PC-9 (cell line): Measurements from ENCODE around the gene ZNF286A. TPM values are rescaled to one million over a fixed set of nuclear protein-coding genes. Genes with fewer than 3 reads are reported as not detected.
"Not testable (repeated sequence)": the region's sequence is repeated elsewhere in the genome, so short reads cannot be mapped to it uniquely, and the experiment has no call there.

ENCODE experiments used
- BruUV-seq: library from RNA; stranded (reverse); fragments of 400-500 nt; replicated peaks from 2 replicates; lab custom pipeline; 2021; lab: Mats Ljungman, UMichigan
- CTCF ChIA-PET: fragments of 300-600 bp; sonication (Branson Sonifier 250); formaldehyde crosslinking; loops from one replicate; lab custom pipeline; 2022; ENCODE audit warnings: antibody characterized with exemption; lab: Charles Lee
- POLR2A ChIA-PET: fragments of 300-600 bp; sonication (Branson Sonifier 250); formaldehyde crosslinking; loops from one replicate; lab custom pipeline; 2022; ENCODE audit warnings: antibody characterized with exemption; ENCODE audit not compliant: unreplicated experiment; lab: Charles Lee
- DNase-seq, 2 experiments: peaks; one replicate each; pipeline versions ENCODE4 v3.0.0 to v3.0.0-alpha.2; 2015 to 2022; ENCODE audit warnings: mixed read lengths in 1 of 2
- H2AFZ ChIP-seq: fragments of 200-600 bp; sonication (generic); 2 replicates; pipeline ENCODE4 v1.8.1; 2017; ENCODE audit warnings: antibody characterized with exemption
- H3F3A ChIP-seq: fragments of 200-600 bp; sonication (generic); 2 replicates; pipeline ENCODE4 v1.8.1; 2017; ENCODE audit warnings: antibody characterized with exemption, mild to moderate bottlenecking, low read depth; ENCODE audit not compliant: insufficient read depth
- H3K27ac ChIP-seq: fragments of 200-600 bp; sonication (generic); 2 replicates; pipeline ENCODE4 v1.6.1; 2016; ENCODE audit warnings: mixed run types
- H3K27me3 ChIP-seq: fragments of 200-600 bp; sonication (generic); 2 replicates; pipeline ENCODE4 v1.6.1; 2016; ENCODE audit warnings: low read depth, mixed run types; ENCODE audit not compliant: insufficient read depth
- H3K36me3 ChIP-seq: fragments of 200-600 bp; sonication (generic); 2 replicates; pipeline ENCODE4 v1.6.1; 2016; ENCODE audit warnings: low read depth, mixed run types
- H3K4me1 ChIP-seq: fragments of 200-600 bp; sonication (generic); replicated peaks from 2 replicates; pipeline ENCODE4 v1.6.1; 2016; ENCODE audit warnings: mixed run types; ENCODE audit not compliant: insufficient read depth
- H3K4me2 ChIP-seq: fragments of 200-600 bp; sonication (generic); 2 replicates; pipeline ENCODE4 v1.6.1; 2017; ENCODE audit warnings: mixed run types
- H3K4me3 ChIP-seq: fragments of 200-600 bp; sonication (generic); 2 replicates; pipeline ENCODE4 v1.6.1; 2016; ENCODE audit warnings: mixed run types
- H3K79me2 ChIP-seq: fragments of 200-600 bp; sonication (generic); 2 replicates; pipeline ENCODE4 v1.6.1; 2017; ENCODE audit warnings: low read depth, mixed run types
- H3K9me2 ChIP-seq: fragments of 200-600 bp; sonication (generic); 2 replicates; pipeline ENCODE4 v1.8.1; 2017; ENCODE audit warnings: mild to moderate bottlenecking; ENCODE audit not compliant: insufficient read depth
- H3K9me3 ChIP-seq: fragments of 200-600 bp; sonication (generic); 2 replicates; pipeline ENCODE4 v1.8.1; 2016; ENCODE audit warnings: low read depth; ENCODE audit not compliant: insufficient read depth
- H4K20me1 ChIP-seq: fragments of 200-600 bp; sonication (generic); 2 replicates; pipeline ENCODE4 v1.8.1; 2017; ENCODE audit not compliant: insufficient read depth
- CTCF ChIP-seq: fragments of 200-600 bp; sonication (generic); conservative IDR thresholded peaks from 2 replicates; pipeline ENCODE4 v1.6.1; 2017; ENCODE audit warnings: mixed run types, antibody characterized with exemption, mild to moderate bottlenecking, moderate library complexity
- EZH2 ChIP-seq: fragments of 200-600 bp; sonication (generic); IDR thresholded peaks from 2 replicates; pipeline ENCODE4 v1.8.0; 2017; ENCODE audit warnings: antibody characterized with exemption, low read depth
- intact Hi-C: fragments of 100-400 bp; cut with micrococcal nuclease; formaldehyde crosslinking; loops from one replicate; pipeline ENCODE4 v1.10.0; 2022; ENCODE audit not compliant: unreplicated experiment
- total RNA-seq: library from RNA; stranded (reverse); gene quantifications from 2 replicates; pipeline ENCODE4 v1.2.3, GENCODE V29; 2021

The ZNF286A gene
- total RNA-seq, 1 experiment from 2014 or later: 65.9 TPM

- no peak for DNase-seq
- H3K36me3 ChIP-seq: no peaks in the 10 kb centered on the region
- TF ChIP-seq EZH2 (no peak), CTCF (no peak)
- H3K9me2 ChIP-seq: no peaks in the 10 kb centered on the region
- CTCF ChIA-PET: no interaction called here
- no peaks in the 10 kb centered on the region for H3K9me3 ChIP-seq
- no peak overlapping the region for H2AFZ ChIP-seq
- H3K27me3 ChIP-seq: no peaks in the 10 kb centered on the region
- H3K79me2 ChIP-seq: no peaks in the 10 kb centered on the region
- POLR2A ChIA-PET: no interaction called here
- no peak overlapping the region for H3K4me3 ChIP-seq
- H3F3A ChIP-seq: no peaks in the 10 kb centered on the region
- intact Hi-C loops: no loop called here
- H3K4me2 ChIP-seq: no peak overlapping the region
- no peak overlapping the region for H3K27ac ChIP-seq
- H3K4me1 ChIP-seq: no peaks in the 10 kb centered on the region
- H4K20me1 ChIP-seq: no peaks in the 10 kb centered on the region
- no TSS peak for BruUV-seq
Observed at GRCh38 chr17:15738066-15738465, 38.5 kb downstream of the ZNF286A start.

- H4K20me1 ChIP-seq, POLR2A ChIA-PET, H3K79me2 ChIP-seq, H3K9me2 ChIP-seq, H2AFZ ChIP-seq, intact Hi-C loops, H3K4me3 ChIP-seq, DNase-seq, H3F3A ChIP-seq, BruUV-seq, H3K36me3 ChIP-seq, CTCF ChIA-PET, H3K27ac ChIP-seq, H3K9me3 ChIP-seq, H3K27me3 ChIP-seq, H3K4me2 ChIP-seq, H3K4me1 ChIP-seq: not testable (repeated sequence)
Observed at GRCh38 chr17:15739259-15739658, 39.7 kb downstream of the ZNF286A start.

GRCh38 chr17:15740041-15740440 lies 40.5 kb downstream of the ZNF286A start:
- H3K4me3 ChIP-seq, H3K4me1 ChIP-seq, H3K27me3 ChIP-seq, H3K4me2 ChIP-seq, H3F3A ChIP-seq, H4K20me1 ChIP-seq, BruUV-seq, DNase-seq, H3K36me3 ChIP-seq, H2AFZ ChIP-seq, CTCF ChIA-PET, POLR2A ChIA-PET, H3K27ac ChIP-seq, H3K9me3 ChIP-seq, H3K79me2 ChIP-seq, H3K9me2 ChIP-seq, intact Hi-C loops: not testable (repeated sequence)

GRCh38 chr17:15740570-15741120 lies 41.1 kb downstream of the ZNF286A start:
- intact Hi-C loops: no loop called here
- Histone ChIP-seq H2AFZ (no peak overlapping the region), H3K4me3 (no peak overlapping the region), H3K9me3 (no peaks in the 10 kb centered on the region), H4K20me1 (no peaks in the 10 kb centered on the region), H3K4me1 (no peaks in the 10 kb centered on the region), H3K79me2 (no peaks in the 10 kb centered on the region), H3K4me2 (no peak overlapping the region), H3K9me2 (no peaks in the 10 kb centered on the region), H3F3A (no peaks in the 10 kb centered on the region), H3K27me3 (no peaks in the 10 kb centered on the region), H3K27ac (no peak overlapping the region), H3K36me3 (no peaks in the 10 kb centered on the region)
- ChIA-PET CTCF (no interaction called here), POLR2A (no interaction called here)
- DNase-seq: no peak
- no TSS peak for BruUV-seq
- TF ChIP-seq EZH2: no peak
- TF ChIP-seq CTCF: no peak
